T-helper 2 cell treated with Interferon-gamma antibody and Interleukin-4, amounts not matched to agents 100 ng/mL and 5 ng/mL, for 36 hours (primary cell): ENCODE data around the gene IPO9. TPM values are rescaled to one million over a fixed set of nuclear protein-coding genes. Genes with fewer than 3 reads are reported as not detected.
"Not testable (repeated sequence)": the region's sequence is repeated elsewhere in the genome, so short reads cannot be mapped to it uniquely, and the experiment has no call there.

Experiments
- intact Hi-C: fragments of 100-400 bp; cut with micrococcal nuclease; formaldehyde crosslinking; loops from one replicate; pipeline ENCODE4 v1.15.1; 2023
- total RNA-seq: library from RNA; stranded (reverse); gene quantifications from 2 replicates; pipeline ENCODE4 v1.2.3, GENCODE V29; 2022

The IPO9 gene
- total RNA-seq, 1 donor from 2014 or later, result 62.8 TPM

DNA sequence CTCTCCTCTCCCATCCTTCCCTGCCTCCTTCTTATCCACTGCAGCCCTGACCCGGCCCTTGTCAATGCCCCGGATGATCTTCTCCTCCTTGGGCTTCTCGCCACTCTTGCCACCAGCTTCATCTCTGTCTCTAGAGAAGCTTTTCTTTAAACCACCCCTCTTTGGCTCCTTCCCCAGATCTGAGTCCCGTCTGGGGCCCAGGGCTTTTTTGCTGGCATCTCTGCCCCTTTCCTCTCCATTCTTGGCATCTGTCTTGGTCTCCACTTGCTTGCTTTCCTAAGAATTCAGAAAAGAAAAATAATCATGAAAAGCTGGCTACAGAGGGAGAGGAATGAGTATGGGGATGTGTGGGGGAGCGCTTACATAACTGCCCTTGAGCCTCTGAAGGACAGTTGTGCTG lies 71.5 kb downstream of the IPO9 start:
- intact Hi-C loops, result no loop called here

DNA sequence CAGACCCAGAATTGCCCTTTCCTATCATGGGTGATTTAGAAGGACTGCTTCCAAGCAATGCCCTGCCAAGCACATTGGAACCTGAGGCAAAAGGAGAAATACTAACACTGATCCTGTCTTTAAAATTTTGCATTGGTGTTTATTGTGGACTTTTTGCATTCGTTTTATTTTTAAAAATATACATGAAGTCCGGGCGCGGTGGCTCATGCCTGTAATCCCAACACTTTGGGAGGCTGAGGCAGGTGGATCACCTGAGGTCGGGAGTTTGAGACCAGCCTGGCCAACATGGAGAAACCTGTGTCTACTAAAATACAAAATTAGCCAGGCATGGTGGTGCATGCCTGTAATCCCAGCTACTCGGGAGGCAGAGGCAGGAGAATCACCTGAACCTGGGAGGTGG lies 72.1 kb downstream of the IPO9 start:
- intact Hi-C loops, result not testable (repeated sequence)

DNA sequence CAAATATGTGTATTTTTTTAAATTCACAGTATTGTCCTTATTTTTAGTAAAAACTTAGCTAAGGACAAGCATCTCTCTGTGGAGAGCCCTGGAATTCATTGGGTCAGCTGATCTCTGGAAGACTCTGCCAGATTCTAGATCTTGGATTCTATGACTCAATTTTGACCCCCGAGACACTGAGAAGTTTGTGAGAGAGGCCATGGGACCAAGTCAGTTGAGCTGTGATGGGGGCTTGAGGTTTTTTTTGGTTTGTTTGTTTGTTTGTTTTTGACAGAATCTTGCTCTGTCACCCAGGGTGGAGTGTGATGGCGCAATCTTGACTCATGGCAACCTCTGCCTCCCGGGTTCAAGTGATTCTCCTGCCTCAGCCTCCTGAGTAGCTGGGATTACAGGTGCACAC lies 73.2 kb downstream of the IPO9 start:
- intact Hi-C loops, result no loop called here

DNA sequence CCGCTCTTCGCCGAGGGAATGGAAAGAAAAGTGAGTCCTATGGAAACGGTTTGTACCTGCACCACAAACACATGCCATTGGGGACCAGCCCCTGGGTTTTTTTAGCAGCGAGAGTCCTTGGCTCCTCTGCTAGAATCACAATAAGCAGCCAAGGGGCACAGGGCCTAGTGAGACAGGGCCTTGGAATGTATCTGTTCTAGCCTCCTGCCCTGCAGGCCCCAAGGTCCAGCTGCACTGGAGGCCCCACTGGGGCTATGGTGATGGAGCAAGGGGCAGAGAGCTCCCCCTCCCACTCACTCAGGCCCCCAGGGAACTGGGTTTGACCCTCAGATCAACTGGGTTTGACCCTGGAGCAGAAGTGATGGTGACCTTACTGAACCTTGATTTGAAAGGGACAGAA lies 74.2 kb downstream of the IPO9 start:
- intact Hi-C loops, result no loop called here

DNA sequence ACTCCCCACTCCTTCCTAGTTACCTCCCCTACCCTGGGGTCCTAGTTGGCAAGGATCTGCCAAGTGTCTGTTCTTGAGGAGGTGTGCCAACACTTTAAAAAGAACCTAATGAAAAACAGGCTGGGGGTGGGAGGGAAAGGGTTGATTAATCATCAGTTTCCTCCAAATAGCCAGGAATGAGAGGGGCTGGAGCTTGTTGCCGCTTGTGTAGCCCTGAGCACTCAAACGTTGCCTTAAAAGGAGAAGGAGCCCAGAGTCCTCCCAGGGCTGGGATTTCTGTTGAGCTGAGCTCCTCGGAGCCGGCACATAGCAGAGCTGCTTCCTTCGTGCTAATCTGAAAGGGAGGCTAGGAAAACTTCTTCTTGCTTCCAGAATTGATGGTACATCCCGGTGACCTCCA lies 75.6 kb downstream of the IPO9 start:
- intact Hi-C loops, result no loop called here

DNA sequence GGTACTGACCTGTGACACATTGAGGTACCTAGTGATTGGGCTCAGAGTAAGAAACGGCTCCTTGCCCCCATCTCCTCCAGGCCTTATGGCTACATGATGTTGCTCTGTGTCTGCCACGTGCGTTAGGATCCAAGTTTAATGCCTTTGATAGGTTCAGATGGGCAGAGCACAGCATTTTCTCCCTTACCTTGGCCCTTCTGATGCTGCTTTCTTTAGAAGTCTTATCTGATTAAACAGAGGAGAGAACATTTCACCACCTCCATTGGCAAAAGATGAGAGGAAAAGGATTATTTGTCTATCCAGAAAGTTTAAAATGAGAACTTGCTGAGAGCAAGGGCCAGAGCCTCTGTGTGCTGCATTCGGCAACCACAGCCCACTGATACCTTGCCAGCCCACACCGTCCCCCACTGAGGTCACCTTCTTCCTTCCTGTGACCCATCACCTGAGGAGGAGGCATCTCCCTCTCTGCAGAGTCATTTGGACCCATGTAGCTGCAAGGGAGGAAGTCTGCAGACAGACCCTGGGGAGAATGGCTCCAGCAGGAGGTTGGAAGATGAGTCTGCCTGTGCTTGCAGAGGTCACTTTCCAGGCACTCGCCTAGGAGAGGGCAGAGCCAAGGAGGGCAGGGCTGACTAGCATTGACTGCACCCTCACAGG lies 76.4 kb downstream of the IPO9 start:
- intact Hi-C loops, result no loop called here

DNA sequence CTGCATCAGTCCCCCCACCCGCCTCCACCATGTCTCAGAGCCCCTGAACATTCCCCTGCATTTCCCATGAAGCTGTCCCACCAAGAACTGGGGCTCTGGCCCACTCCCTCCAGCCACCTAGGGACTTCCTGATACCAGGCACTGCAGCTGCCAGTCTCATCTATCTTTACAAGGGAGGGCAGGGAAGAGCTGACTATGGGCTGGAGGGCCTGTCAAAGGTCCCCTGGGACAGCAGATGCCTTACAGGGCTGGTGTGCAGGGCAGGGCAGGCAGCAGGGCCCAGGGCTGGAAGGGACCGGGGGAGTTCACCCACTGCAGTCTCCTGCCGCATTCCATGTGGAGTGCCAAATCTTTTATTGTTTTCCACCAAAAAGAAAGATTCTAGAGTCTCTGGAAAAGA lies 77.4 kb downstream of the IPO9 start:
- intact Hi-C loops, result no loop called here

DNA sequence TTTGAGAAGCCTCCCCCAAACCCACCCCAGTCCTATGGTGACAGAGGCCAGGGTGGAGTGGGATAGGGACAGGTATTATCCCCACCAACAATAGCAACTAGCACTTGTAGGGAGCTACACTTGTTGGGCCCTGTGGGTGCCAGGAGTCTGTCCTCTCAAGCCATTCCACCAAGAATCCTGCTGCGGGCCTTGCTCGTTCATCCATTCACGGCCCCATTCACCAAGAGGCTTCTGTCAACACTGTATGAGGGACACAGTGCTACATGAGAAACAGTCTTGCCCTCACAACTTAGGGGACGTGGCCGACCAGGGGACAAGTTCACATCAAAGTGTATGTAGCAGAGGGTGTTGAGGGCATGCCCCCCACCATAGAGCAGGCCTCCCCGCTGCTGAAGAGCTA lies 78.7 kb downstream of the IPO9 start:
- intact Hi-C loops, result no loop called here

DNA sequence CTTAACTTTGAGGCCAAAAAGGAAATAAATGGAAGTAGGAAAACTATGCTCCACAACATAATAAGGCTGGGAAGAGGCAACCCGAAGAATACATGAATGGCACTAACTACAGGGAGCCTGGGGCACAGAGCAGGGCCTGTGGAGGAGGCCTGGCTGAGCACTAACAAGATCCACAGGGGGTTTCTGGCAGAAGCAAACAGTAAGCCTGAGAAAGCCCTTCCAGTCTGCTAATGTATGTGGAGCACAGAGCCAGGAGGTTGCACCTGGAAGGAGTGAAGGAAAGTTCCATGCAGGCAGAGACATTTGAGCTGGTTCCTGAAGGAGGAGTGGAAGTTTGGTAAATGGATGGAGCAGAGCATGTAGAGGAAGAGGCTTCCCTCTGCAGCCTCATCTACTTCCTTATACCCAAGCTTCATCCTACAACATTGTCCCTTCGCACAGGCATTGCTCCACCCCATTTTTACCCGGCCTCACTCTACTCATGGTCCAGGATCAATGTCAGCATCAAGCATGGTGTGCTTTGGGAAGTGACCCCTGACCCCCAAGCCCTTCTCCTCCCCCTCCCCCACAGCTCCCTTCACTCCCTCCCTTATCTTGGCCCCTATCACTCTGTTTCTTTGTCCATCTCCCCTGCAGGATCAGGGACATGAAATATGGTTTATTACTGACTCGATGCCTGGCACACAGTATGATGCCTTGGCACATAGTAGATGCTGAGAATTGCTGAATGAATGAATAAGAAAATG lies 83.0 kb downstream of the IPO9 start:
- intact Hi-C loops, result no loop called here

DNA sequence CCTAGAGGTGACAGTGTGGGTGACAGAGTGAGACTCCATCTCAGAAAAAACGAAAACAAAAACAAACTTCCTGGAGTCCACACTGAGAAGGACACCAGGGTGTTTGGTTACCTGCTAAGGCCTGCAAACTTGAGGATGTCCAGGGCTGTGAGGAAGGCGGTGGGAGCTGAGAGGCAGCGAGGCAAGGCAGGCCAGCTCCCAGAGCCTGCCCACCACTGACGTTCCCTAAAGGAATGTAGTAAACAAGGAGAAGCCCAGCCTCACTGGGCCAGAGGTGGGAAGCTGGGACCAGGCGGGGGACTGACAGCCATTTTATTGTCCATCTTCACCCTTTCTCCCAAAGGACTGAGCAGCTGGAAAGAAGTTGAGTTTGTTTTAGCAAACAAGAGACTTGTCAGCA lies 83.9 kb downstream of the IPO9 start:
- intact Hi-C loops, result no loop called here

DNA sequence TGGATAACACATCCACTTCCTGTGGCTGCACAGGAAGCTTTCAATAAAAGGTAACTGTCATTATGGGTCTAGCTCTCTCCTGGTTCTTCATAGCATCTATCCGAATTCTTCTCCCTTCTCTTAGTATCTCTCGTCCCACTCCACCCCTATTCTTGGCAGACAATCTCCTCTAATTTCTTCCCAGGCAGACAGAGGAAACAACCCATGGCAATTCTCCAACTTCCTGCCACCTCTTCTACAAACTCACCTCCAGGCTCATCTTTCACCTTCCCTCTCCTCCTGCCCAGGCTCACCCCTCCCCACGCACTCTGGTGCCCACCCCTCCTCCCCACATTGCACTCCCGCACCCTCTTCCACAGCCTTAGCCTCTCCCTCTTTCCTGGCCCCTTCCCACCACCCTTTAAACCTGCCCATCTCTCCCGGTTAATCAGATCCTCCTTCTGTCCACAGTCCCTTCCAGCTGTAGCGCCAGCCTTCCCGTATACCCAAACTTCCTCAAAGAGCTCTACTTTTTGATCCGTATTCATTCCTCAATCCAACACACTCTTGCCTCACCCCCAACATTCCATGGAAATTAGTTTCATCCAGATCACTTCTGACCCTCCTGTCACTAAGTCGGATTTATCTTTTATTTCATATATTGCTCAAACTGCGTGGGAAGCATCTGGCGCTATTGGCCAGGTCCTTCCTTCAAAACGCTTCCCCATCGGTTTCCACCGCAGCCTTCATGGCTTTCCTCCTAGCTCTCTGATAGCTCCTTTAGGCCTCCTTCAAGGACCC lies 85.7 kb downstream of the IPO9 start:
- intact Hi-C loops, result no loop called here

DNA sequence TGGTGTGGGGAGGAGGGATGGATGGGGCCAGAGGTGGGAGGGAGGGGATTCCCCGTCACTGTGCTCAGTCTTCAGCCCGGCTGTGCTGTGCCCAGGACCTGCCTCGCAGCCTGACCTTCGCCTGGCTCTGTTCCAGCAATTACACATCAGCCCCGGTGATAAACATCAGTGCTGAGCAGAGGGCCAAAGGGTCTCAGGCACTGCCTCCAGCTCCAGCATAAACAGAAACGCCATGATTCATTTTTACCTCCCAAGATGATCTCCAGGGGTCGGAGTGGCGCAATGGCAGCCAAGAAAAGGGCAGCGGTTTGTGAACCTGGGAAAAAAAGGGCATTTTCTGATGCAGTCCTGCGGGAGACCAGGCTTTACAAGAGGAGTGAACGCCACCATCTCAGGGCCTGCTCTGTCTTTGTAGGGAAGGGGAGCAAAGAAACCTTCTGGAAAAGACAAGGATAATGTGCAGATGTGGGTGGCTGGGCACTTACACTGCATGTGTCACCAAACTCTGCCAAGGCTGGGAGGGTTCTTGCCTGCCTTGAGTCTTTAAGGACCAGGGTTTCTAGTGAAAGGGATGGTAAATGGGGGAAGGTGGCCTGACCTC lies 87.8 kb downstream of the IPO9 start:
- intact Hi-C loops, result no loop called here

DNA sequence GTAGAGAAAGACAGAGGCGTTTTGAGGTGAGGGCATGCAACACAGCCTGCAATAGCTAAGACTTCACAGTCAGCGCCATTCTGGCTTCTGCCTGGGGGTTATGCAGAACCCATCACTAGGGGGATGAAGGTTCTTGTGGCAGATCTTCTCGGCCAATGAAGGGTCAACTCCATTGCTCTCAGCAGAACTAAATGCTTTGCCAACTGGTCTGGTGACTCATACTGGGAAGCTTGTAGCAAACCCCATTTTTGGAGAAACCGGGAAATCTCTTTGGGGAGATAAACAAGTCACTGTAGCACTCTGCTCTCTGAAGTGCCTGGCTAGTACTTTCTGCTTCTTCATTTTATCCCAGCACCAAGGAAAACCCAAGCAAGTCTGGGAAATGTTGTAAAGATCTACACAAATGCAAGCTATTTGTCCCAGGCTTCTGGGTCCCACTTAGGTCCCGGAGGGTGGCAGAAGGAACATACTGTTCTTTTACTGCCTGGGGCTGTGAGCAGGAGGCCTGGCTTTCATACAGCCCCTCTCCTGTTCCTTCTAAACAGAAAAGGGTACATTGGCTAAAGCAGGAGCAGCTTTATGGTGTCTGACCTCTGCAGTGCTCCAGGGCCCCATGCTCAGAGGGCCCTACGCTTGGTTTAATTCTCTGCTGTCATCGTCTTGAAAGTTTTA lies 88.5 kb downstream of the IPO9 start:
- intact Hi-C loops, result no loop called here

DNA sequence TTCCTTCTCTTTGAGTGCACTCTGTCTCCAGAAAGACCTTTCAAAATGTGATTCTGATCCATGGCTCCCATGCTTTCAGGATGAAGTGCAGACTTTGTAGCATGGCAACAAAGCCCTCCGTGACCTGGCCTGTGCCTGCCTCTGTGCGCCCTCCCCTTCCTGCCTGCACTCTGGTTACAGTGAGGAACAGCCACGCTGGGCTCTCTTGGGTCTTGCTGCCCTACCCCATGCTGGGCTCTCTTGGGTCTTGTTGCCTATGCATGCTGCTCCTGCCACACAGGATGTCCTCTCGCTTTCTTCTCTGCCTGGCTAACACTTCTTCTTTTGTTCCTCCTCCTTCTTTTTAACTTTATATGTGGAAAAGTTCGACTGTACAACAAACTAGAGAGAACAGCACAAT lies 89.4 kb downstream of the IPO9 start:
- intact Hi-C loops, result no loop called here

DNA sequence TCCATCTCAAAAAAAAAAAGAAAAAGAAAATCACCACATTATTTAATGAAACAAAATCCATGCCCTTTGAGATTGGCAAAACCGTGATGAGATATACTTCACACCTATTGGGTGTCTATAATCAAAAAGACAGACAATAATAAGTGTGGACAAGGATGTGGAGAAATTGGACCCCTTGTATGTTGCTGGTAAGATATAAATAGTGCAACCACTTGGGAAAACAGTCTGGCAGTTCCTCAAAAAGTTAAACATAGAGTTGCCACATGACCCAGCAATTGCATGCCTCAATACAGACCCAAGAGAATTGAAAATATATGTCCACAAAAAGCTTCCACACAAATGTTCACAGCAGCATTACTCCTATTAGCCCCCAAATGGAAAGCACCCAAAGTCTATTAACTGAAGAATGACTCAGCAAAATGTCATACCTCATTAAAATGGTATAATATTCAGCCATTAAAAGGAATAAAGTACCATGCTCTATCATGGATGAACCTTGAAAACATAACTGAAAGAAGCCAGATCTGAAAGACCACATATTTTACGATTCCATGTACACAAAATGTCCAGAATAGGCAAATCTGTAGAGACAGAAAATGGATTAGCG lies 93.1 kb downstream of the IPO9 start:
- intact Hi-C loops, result no loop called here

DNA sequence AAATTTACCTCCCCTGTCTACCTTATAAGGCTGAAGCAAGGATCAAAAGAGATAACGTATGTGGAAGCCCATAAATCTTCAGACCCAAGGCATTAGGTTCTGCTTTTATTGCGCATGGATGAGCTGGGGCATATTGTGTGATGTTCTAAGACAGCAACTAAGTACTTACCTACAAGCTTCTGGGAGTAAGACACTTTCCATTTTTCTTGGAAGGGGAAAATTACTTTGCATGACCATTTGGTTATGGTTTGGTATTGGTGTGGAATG lies 96.3 kb downstream of the IPO9 start:
- intact Hi-C loops, result no loop called here

DNA sequence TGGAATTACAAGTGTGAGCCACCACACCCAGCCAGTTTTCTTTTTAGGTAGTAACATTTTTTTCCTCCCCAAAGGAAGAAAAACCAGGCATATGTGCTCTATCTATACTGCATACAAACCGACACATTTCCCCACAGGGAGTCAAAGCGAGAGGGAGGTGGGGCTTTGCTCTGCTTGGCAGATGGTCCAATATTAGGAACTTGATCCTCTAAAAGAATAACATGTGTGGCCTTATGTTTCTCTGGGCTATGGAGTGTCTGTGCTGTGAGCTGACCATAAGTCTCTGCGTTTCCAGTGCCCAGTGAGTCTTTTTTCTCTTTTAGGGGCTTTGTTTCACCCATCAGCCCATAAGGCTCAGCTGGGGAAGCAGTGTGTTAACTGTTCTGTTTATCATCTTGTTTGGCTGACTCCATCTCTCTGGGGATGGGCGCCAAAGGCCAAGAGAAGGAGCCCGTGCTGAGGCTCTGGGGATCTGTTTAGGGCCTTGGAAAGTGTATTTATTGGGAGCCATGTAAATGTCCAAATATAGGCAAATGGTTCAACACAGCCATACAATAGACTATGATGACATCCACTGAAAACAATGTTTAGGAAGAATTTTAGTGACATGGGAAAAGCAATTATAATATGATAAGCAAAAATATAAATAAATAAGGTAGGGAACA lies 97.2 kb downstream of the IPO9 start:
- intact Hi-C loops, result no loop called here

DNA sequence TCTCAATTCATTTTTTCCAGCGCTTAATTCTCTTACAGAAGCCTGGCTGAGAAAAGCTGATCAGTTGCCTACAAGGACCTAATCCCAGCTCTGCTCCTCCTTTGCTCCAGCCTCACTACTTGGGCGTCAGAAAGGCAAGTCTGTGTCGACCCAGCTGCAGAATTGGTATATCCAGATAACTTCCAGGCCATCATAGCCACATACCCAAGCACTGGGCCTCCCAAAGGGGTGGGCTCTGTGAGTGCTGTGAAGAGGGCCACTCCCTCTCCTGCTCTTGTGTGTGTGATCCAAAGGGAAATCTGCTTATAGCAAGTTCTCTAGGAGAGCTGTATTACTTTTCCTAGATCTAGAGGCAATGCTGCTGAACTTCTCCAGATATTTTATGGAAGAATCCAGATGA lies 99.3 kb downstream of the IPO9 start:
- intact Hi-C loops, result no loop called here

DNA sequence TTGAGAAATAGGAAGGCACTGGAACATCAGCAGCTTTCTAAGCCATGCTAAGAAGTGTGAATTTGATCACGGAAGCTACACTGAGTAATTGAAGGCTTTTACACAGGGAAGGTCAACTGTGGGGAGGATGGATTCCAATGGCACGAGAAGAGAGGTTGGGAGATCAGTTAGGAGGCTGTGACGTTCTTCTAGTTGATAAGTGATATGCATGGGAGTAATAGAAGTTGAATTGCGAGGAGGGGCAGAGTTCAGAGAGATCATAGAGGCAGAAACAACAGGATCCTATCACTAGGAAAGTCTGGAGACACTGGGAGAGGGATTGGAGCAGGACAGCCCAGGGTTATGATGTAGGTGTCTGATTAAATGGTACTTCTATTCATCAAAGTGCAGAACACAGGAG lies 101.2 kb downstream of the IPO9 start:
- intact Hi-C loops, result no loop called here

DNA sequence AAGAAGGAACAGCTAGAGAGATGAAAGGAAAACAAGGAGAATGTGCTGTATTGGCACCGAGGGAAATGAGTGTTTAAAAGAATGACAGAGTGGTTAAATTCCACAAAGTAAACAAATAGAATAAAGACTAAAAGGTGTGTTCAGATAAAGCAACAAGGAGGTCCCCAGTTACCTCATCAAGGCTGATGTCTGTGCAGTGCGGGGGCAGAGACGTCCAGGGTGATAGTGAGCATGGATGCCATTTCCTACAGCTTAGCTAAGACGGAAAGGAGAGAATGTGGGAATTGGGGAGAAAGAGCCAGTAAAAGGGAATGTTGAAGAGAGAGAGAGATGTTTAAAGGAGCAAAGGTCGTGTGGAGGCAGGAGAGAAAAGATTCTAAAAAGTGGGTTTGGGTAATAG lies 101.8 kb downstream of the IPO9 start:
- intact Hi-C loops, result no loop called here
